HG03342 (cell line): ENCODE results near the gene PCID2.
"Not testable (repeated sequence)": the region's sequence is repeated elsewhere in the genome, so short reads cannot be mapped to it uniquely, and the experiment has no call there.

Experiments used
- ATAC-seq: cut with Tn5 transposase; IDR thresholded peaks from one replicate; pipeline ENCODE4 v1.9.1; 2021; ENCODE audit warnings: mild to moderate bottlenecking, moderate library complexity; ENCODE audit not compliant: unreplicated experiment

Gene PCID2

GRCh38 chr13:113208421-113209335 lies at the start of gene PCID2:
Gene PCID2 (minus strand): TSS chr13:113208669. CDS start chr13:113208634, 35 bp downstream.
- peak; percentile 77 for ATAC-seq

GRCh38 chr13:113257908-113258307 lies 49.4 kb upstream of the PCID2 start:
- ATAC-seq: not testable (repeated sequence)

GRCh38 chr13:113252516-113253095 lies 44.1 kb upstream of the PCID2 start:
- no peak for ATAC-seq

- no peak for ATAC-seq
These were observed 37.7 kb upstream of the PCID2 start for GRCh38 chr13:113245849-113246796.

- ATAC-seq: no peak
These were observed 35.4 kb upstream of the PCID2 start for GRCh38 chr13:113243847-113244246.

- not testable (repeated sequence) for ATAC-seq
These were observed 33.2 kb upstream of the PCID2 start for GRCh38 chr13:113241623-113242022.

GRCh38 chr13:113239986-113240385 lies 31.5 kb upstream of the PCID2 start:
- no peak for ATAC-seq

GRCh38 chr13:113239357-113239756 lies 30.9 kb upstream of the PCID2 start:
- no peak for ATAC-seq

- ATAC-seq: no peak
These were observed 30.1 kb upstream of the PCID2 start for GRCh38 chr13:113238536-113238935.

GRCh38 chr13:113233101-113233500 lies 24.6 kb upstream of the PCID2 start:
- no peak for ATAC-seq

- ATAC-seq: no peak
These were observed 23.9 kb upstream of the PCID2 start for GRCh38 chr13:113232208-113233003.

GRCh38 chr13:113231306-113232207 lies 23.1 kb upstream of the PCID2 start:
- ATAC-seq: no peak

- no peak for ATAC-seq
These were observed 21.3 kb upstream of the PCID2 start for GRCh38 chr13:113229791-113230190.

GRCh38 chr13:113229161-113229560 lies 20.7 kb upstream of the PCID2 start:
- no peak for ATAC-seq

- ATAC-seq: no peak
These were observed 18.5 kb upstream of the PCID2 start for GRCh38 chr13:113226873-113227450.

GRCh38 chr13:113225515-113225914 lies 17.0 kb upstream of the PCID2 start:
- ATAC-seq: no peak

- ATAC-seq: no peak
These were observed 16.0 kb upstream of the PCID2 start for GRCh38 chr13:113224486-113224885.

- no peak for ATAC-seq
These were observed 14.6 kb upstream of the PCID2 start for GRCh38 chr13:113223070-113223469.

- ATAC-seq: no peak
These were observed 12.4 kb upstream of the PCID2 start for GRCh38 chr13:113220877-113221276.
